Thyroid gland (tissue), 4 donors: ENCODE results near the gene DOCK8. TPM values are rescaled to one million over a fixed set of nuclear protein-coding genes. Genes with fewer than 3 reads are reported as not detected.

Source experiments
- DNase-seq, 2 donors: peaks; one replicate each; pipeline ENCODE4 v3.0.0-alpha.2; 2019
- H3K27ac ChIP-seq, 3 donors: fragments of 200-600 bp; sonication (generic); 1 replicate in 2 of 3; 2 replicates in 1 of 3; pipeline ENCODE4 v1.5.1; 2016 to 2019; ENCODE audit warnings: mild to moderate bottlenecking in 1 of 3, moderate library complexity in 1 of 3
- H3K27me3 ChIP-seq: fragments of 200-600 bp; sonication (generic); one replicate; pipeline ENCODE4 v1.5.1; 2019
- H3K36me3 ChIP-seq, 2 donors: fragments of 200-600 bp; sonication (generic); one replicate each; pipeline ENCODE4 v1.5.1; 2016 to 2019
- H3K4me1 ChIP-seq, 2 donors: fragments of 200-600 bp; sonication (generic); one replicate each; pipeline ENCODE4 v1.5.1; 2017 to 2019
- H3K4me3 ChIP-seq, 3 donors: fragments of 200-600 bp; sonication (generic); replicated peaks in 1 of 3; 1 replicate in 2 of 3; 2 replicates in 1 of 3; pipeline ENCODE4 v1.5.1; 2016; ENCODE audit warnings: mild to moderate bottlenecking in 1 of 3
- H3K9me3 ChIP-seq: fragments of 200-600 bp; sonication (generic); one replicate; pipeline ENCODE4 v1.5.1; 2017
- POLR2A ChIP-seq, 2 donors: fragments of 450-650 bp; IDR thresholded peaks; one replicate each; pipeline ENCODE4 v1.6.1; 2017; ENCODE audit warnings: antibody characterized with exemption in 2 of 2, mild to moderate bottlenecking in 2 of 2, moderate library complexity in 1 of 2
- WGBS, 2 donors: methylation state at CpG; one replicate each; pipeline ENCODE4 v1.1.5; 2017; 5-methylcytosine and 5-hydroxymethylcytosine counted together
- intact Hi-C: fragments of 100-400 bp; cut with DNase I; formaldehyde crosslinking; loops from one replicate; pipeline ENCODE4 v1.15.1; 2023
- total RNA-seq, 4 donors: library from RNA; depleted of rRNA; stranded (reverse); fragments of >200 nt; gene quantifications; one replicate each; pipeline ENCODE4 v1.2.3, GENCODE V29; 2016
- TF ChIP-seq, protein P1 (sequence below), 6 experiments: fragments of 200-600 bp in 3 of 6; fragments of 450-650 bp in 3 of 6; sonication (generic) in 3 of 6; IDR thresholded peaks; one replicate each; pipeline ENCODE4 v1.5.1; 2016 to 2019; ENCODE audit warnings: antibody characterized with exemption in 6 of 6, mild to moderate bottlenecking in 2 of 6, inconsistent platforms in 1 of 6, moderate library complexity in 1 of 6

The DOCK8 gene
- total RNA-seq, 4 donors from 2014 or later: 10.1 to 19.5 (median 16.0) TPM

GRCh38 chr9:362561-363273 lies 148.1 kb downstream of the DOCK8 start:
- Histone ChIP-seq H3K36me3 (no peaks in the 10 kb centered on the region), H3K27ac (no peak overlapping the region), H3K4me1 (no peaks in the 10 kb centered on the region), H3K27me3 (no peaks in the 10 kb centered on the region), H3K4me3 (no peak overlapping the region), H3K9me3 (no peaks in the 10 kb centered on the region)
- intact Hi-C loops: no loop called here
- DNase-seq: no peak
- no peak for TF ChIP-seq POLR2A (IDR thresholded peaks at IDR 0.05)
- TF ChIP-seq, protein P1, sequence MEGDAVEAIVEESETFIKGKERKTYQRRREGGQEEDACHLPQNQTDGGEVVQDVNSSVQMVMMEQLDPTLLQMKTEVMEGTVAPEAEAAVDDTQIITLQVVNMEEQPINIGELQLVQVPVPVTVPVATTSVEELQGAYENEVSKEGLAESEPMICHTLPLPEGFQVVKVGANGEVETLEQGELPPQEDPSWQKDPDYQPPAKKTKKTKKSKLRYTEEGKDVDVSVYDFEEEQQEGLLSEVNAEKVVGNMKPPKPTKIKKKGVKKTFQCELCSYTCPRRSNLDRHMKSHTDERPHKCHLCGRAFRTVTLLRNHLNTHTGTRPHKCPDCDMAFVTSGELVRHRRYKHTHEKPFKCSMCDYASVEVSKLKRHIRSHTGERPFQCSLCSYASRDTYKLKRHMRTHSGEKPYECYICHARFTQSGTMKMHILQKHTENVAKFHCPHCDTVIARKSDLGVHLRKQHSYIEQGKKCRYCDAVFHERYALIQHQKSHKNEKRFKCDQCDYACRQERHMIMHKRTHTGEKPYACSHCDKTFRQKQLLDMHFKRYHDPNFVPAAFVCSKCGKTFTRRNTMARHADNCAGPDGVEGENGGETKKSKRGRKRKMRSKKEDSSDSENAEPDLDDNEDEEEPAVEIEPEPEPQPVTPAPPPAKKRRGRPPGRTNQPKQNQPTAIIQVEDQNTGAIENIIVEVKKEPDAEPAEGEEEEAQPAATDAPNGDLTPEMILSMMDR (IDR thresholded peaks at IDR 0.05): no peak
- WGBS, 2 donors: 78 to 81% methylated on average over 7 of the region's 7 CpGs

GRCh38 chr9:363274-363612 lies 148.6 kb downstream of the DOCK8 start:
- 73 to 81% methylated on average over 5 of the region's 5 CpGs for WGBS, 2 donors
- TF ChIP-seq, protein P1 (IDR thresholded peaks at IDR 0.05): no peak
- no peak for TF ChIP-seq POLR2A (IDR thresholded peaks at IDR 0.05)
- no peak overlapping the region for H3K27ac ChIP-seq
- intact Hi-C loops: no loop called here
- H3K4me1 ChIP-seq: no peaks in the 10 kb centered on the region
- H3K36me3 ChIP-seq: peaks cover 0 to 3% of the 10 kb centered on the region in 2 donors
- DNase-seq: no peak
- H3K27me3 ChIP-seq: no peaks in the 10 kb centered on the region
- H3K9me3 ChIP-seq: no peaks in the 10 kb centered on the region
- no peak overlapping the region for H3K4me3 ChIP-seq

DNA sequence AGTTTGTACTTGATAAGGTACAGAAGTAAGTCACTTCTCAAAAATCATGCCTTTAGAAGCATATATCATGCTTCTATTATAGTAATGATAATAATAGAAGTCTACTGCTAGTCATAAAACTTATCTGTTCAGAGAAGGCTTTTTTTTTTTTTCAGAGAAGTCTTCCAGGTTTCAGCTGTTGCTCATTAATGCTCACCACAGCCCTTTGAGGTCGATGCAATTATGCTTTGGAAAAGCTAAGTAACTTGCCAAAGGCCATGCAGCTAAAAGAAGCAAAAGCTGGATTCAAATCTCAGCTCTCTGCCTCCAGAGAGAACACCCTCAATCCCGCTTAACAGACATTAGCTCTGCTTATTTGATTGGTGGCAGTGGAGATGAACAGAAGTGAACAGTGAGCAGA lies 150.8 kb downstream of the DOCK8 start:
- no peak overlapping the region for H3K27ac ChIP-seq
- 80% methylated on average over 2 of the region's 2 CpGs for WGBS, 2 donors
- H3K36me3 ChIP-seq: peaks cover 0 to 3% of the 10 kb centered on the region in 2 donors
- H3K27me3 ChIP-seq: no peaks in the 10 kb centered on the region
- intact Hi-C loops: no loop called here
- H3K9me3 ChIP-seq: no peaks in the 10 kb centered on the region
- DNase-seq: no peak
- no peaks in the 10 kb centered on the region for H3K4me1 ChIP-seq
- H3K4me3 ChIP-seq: no peak overlapping the region
- TF ChIP-seq POLR2A (IDR thresholded peaks at IDR 0.05): no peak
- TF ChIP-seq, protein P1 (IDR thresholded peaks at IDR 0.05): no peak

- Histone ChIP-seq H3K4me1 (no peaks in the 10 kb centered on the region), H3K27ac (no peak overlapping the region), H3K9me3 (no peaks in the 10 kb centered on the region), H3K4me3 (no peak overlapping the region), H3K27me3 (no peaks in the 10 kb centered on the region), H3K36me3 (peaks cover 0 to 3% of the 10 kb centered on the region in 2 donors)
- no peak for TF ChIP-seq POLR2A (IDR thresholded peaks at IDR 0.05)
- TF ChIP-seq, protein P1 (IDR thresholded peaks at IDR 0.05): no peak
- no peak for DNase-seq
- 89 to 92% methylated on average over 3 of the region's 3 CpGs for WGBS, 2 donors
- intact Hi-C loops: no loop called here
Observed at GRCh38 chr9:366620-367019, 152.0 kb downstream of the DOCK8 start.

DNA sequence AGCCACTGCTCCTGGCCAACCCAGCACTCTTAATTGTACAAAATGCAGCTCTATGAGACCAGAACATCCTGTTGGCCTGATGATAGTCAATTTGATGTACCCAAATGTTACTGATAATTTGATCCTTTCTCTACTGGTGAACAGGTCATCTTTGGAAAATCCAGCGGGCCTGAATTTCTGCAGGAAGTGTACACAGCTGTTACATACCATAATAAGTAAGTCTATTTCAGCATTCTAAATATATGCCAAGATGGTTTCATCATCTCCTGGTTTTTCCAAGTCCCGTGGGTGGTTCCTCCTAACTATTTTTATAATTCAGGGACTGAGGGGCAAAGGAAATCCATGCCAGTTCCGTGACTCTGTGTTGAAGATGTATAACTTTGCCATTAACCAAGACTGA lies 155.4 kb downstream of the DOCK8 start:
- DNase-seq: no peak
- Histone ChIP-seq H3K27ac (no peak overlapping the region), H3K9me3 (no peaks in the 10 kb centered on the region), H3K4me3 (no peak overlapping the region), H3K27me3 (no peaks in the 10 kb centered on the region), H3K36me3 (peaks cover 0 to 3% of the 10 kb centered on the region in 2 donors), H3K4me1 (no peaks in the 10 kb centered on the region)
- 80 to 82% methylated on average over 3 of the region's 3 CpGs for WGBS, 2 donors
- intact Hi-C loops: no loop called here
- TF ChIP-seq POLR2A (IDR thresholded peaks at IDR 0.05): no peak
